Fibroblast of the aortic adventitia (primary cell): ENCODE results near the gene ERC2. TPM values are rescaled to one million over a fixed set of nuclear protein-coding genes. Genes with fewer than 3 reads are reported as not detected.
A peak's percentile ranks its signal among the peaks of the same experiment; 100 is the strongest.

Experiments used
- DNase-seq: peaks from one replicate; pipeline ENCODE4 v3.0.0-alpha.2; 2010; ENCODE audit warnings: low read depth
- H3K4me3 ChIP-seq: 2 replicates; pipeline ENCODE4 v1.5.1; 2011; ENCODE audit warnings: low read depth, mild to moderate bottlenecking, control low read depth, low read length, moderate library complexity
- total RNA-seq: library from RNA; depleted of rRNA; stranded (reverse); fragments of >200 nt; gene quantifications from 2 replicates; pipeline ENCODE4 v1.2.3, GENCODE V29; 2012; ENCODE audit warnings: low replicate concordance
- TF ChIP-seq, protein P1 (sequence below): IDR thresholded peaks from 2 replicates; pipeline ENCODE4 v1.5.1; 2011; ENCODE audit warnings: mild to moderate bottlenecking, low read length, control low read depth, inconsistent platforms; ENCODE audit not compliant: insufficient read depth

Gene ERC2
- total RNA-seq, 1 donor, result 0.09 TPM

- DNase-seq, result no peak
- TF ChIP-seq, protein P1, sequence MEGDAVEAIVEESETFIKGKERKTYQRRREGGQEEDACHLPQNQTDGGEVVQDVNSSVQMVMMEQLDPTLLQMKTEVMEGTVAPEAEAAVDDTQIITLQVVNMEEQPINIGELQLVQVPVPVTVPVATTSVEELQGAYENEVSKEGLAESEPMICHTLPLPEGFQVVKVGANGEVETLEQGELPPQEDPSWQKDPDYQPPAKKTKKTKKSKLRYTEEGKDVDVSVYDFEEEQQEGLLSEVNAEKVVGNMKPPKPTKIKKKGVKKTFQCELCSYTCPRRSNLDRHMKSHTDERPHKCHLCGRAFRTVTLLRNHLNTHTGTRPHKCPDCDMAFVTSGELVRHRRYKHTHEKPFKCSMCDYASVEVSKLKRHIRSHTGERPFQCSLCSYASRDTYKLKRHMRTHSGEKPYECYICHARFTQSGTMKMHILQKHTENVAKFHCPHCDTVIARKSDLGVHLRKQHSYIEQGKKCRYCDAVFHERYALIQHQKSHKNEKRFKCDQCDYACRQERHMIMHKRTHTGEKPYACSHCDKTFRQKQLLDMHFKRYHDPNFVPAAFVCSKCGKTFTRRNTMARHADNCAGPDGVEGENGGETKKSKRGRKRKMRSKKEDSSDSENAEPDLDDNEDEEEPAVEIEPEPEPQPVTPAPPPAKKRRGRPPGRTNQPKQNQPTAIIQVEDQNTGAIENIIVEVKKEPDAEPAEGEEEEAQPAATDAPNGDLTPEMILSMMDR, result peak; percentile 24
- no peak overlapping the region for H3K4me3 ChIP-seq
These were observed 120.9 kb downstream of the ERC2 start for GRCh38 chr3:56347219-56347871.

- no peak for DNase-seq
- H3K4me3 ChIP-seq, result no peak overlapping the region
- TF ChIP-seq, protein P1, result no peak
These were observed 125.8 kb downstream of the ERC2 start for GRCh38 chr3:56342475-56342874.

GRCh38 chr3:56339671-56340070 lies 128.6 kb downstream of the ERC2 start:
- H3K4me3 ChIP-seq, result no peak overlapping the region
- no peak for DNase-seq
- TF ChIP-seq, protein P1, result no peak

DNA sequence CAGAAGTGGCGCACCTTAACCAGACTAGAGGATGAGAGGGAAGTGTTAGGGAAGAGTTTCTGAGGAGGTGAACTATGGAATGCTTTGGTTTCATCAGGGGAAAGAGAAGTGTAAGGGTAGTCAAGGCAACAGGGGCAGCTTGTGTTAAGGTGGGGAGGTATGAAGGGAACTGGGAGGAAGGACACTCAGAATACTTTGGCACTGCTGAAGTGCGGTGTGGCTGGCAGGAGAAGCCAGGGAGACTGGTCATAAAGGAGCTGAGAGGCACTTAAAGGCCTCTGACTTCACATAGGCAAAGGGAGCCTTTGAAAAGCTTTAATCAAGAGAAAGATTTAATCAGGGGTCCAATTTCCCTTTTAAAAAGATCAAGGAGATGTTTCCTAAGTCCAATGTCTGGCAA lies 129.0 kb downstream of the ERC2 start:
- TF ChIP-seq, protein P1, result no peak
- H3K4me3 ChIP-seq, result no peak overlapping the region
- no peak for DNase-seq

GRCh38 chr3:56336023-56336422 lies 132.2 kb downstream of the ERC2 start:
- no peak overlapping the region for H3K4me3 ChIP-seq
- TF ChIP-seq, protein P1, result no peak
- no peak for DNase-seq

- no peak overlapping the region for H3K4me3 ChIP-seq
- no peak for DNase-seq
- TF ChIP-seq, protein P1, result no peak
These were observed 143.8 kb downstream of the ERC2 start for GRCh38 chr3:56324473-56324872.

- TF ChIP-seq, protein P1, result no peak
- peak; percentile 90 for DNase-seq
- H3K4me3 ChIP-seq, result no peak overlapping the region
These were observed 144.3 kb downstream of the ERC2 start for GRCh38 chr3:56323986-56324420.
